ENCODE measurements around the gene COL5A1. TPM values are rescaled to one million over a fixed set of nuclear protein-coding genes. Genes with fewer than 3 reads are reported as not detected.
"Not testable (repeated sequence)": the region's sequence is repeated elsewhere in the genome, so short reads cannot be mapped to it uniquely, and the experiment has no call there.

COL5A1 gene
- total RNA-seq, 1 donor from 2014 or later: 435 TPM

DNA sequence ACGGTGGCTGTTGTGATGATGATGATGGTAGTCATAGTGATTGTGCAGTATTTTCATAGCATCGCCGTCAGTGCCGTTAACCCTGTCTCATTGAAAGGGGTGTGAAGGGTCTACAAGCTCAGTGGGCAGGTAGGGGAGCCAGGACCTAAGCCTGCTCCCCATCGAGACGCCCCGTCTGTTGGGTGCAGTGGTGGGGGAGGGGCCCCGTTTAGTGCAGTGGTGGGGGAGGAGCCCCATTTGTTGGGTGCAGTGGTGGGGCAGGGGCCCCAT, 68.6 kb downstream of the COL5A1 start:
- no peak for DNase-seq

DNA sequence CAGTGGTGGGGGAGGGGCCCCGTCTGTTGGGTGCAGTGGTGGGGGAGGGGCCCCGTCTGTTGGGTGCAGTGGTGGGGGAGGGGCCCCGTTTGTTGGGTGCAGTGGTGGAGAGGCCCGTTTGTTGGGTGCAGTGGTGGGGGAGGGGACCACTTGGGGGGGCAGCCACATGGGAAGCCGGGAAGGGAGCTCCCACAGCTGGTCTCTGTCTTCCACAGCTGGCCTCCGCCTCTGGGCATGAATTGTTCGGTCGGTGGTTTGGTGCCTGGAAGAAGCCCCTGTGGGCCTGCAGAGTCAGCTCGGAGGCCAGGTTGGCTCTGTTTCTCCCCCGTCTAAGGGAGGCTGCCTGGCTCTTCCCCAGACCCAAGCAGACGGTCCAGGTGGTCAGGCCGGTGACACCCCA, 69.3 kb downstream of the COL5A1 start:
- DNase-seq: no peak

DNA sequence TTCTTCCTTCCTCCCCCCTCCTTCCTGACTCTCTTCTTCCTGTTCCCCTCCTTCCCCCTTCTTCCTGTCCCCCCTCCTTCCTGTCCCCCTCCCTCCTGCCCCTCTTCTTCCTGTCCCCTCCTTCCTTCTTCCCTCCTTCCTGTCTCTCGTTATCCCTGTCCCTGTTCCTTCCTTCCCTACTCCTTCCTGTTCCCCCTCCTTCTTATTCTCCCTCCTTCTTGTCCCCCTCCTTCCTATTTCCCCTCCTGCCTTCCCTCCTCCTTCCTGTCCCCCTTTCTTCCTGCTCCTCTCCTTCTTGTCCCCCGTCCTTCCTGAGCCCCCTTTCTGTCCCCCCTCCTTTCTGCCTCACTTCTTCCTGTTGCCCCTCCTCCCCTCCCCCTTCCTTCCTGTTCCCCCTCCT, 70.6 kb downstream of the COL5A1 start:
- DNase-seq: no peak

DNA sequence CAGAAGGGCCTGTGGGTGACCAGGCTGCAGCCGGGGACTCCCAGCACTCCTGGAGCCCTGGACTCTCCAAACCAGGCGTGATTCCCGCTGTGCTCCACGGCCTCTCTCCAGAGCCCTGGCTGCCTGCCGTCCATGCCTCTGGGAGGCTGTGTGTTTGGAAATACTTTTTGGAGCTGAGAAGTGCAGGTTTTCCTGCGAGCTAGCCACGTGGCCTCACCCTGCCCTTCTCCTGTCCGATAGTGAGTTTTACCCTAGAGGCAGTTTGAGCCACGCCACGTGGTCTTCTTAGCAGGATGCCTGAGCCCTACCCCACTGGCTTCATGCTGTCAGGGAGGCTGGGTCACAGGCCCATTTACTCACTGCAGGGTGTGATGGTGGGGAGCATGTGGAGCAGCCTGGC, 71.3 kb downstream of the COL5A1 start:
- DNase-seq: no peak

DNA sequence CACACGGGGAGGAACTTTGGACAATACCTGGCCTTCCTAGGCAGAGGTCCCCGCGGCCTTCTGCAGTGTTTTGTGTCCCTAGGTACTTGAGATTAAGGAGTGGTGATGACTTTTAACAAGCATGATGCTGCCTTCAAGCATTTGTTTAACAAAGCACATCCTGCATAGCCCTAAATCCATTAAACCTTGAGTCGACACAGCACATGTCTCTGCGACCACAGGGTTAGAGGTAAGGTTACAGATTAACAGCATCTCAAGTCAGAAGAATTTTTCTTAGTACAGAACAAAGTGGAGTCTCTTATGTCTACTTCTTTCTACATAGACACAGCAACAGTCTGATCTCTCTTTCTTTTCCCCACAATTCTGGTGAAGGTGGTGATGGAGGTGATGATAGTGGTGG, 73.9 kb downstream of the COL5A1 start:
- not testable (repeated sequence) for DNase-seq

DNA sequence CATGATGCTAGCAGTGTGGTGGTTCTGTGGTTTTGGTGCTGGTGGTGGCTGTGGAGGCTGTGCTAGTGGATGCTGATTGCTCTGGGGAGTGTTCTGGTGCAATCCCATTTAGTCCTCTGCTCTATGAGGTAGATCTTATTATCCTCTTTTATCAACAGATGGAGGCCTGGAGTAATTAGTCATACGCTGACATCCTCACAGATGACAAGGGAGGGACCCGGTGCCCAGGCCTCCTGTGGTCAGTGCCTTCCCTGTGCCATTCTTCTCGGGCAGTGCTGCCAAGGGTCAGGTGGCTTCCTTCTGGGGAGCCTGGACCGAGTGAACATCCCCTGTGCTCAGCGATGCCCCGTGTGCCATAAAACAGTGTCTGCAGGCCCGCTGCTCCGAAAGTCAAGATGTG, 74.5 kb downstream of the COL5A1 start:
- DNase-seq: no peak

DNA sequence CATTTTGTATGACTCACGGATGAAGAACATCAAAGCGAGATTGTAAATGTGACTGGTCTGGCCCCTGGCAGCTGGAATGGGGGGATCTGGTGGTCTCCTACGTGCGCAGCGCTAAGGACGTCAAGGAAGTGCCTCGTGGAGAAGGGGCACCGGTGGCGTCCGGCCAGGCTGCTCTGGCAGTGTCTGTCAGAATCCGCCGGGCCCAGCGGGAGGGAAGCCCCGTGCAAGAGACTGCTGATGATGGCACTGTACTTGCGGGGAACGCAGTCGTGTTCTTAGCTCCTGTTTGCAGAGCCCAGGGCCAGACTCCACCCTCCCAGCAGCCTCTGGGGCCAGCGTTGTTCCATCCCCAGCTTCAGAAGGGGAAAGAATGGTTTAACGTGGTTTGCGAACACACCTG, 75.5 kb downstream of the COL5A1 start:
- DNase-seq: no peak

DNA sequence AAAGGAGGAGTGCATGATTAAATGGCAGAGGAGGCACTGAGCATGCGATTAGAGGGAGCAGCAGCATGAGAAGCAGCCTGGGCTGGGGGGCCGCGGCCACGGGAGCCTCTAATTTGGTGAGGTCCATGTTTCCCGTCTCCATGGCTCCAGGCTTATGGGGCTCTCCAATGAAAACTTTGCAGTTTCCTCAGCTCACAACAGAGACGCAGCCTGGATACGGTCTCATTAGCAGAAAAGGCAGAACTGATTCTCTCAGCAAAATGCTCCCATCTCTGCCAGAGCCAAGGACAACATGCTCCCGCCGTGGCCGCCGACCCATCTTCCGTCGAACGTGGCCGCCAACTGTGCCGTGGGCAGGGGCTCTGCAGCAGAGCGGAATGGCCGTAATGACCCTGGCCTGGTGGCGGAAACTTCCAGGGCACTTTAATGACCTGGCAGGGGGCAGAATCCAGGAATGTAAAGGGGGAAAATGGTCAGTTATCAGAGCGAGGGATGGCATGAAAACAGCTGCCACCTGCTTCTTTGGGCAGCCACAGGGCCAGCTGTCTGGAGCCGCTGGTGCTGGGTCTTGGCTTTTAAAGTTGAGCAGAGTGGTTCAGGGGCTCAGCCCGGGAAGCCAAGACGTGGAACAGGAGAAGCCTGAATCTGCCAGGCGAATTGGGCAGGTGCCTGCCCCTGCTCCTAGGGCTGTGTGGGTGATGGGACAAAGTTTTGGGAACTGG, 76.5 kb downstream of the COL5A1 start:
- DNase-seq: peak; percentile 92

DNA sequence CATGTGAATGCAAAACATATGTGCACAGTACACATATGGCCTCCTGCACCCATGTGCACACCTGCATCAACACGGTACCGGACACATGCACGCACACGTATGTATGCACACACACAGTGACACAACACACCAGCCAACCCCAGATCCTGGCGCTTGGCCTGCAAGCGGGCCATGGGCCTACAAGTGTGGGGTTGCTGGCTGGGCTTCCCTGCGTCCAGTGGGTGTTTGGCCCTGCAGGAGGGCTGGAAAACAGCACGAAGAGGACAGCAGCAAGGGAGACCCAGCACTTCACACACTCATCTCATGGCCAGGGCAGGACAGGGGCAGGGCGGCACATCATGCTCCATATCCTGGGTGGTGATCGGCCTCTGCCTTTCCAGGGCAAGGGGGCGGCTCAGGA, 77.7 kb downstream of the COL5A1 start:
- DNase-seq: no peak

DNA sequence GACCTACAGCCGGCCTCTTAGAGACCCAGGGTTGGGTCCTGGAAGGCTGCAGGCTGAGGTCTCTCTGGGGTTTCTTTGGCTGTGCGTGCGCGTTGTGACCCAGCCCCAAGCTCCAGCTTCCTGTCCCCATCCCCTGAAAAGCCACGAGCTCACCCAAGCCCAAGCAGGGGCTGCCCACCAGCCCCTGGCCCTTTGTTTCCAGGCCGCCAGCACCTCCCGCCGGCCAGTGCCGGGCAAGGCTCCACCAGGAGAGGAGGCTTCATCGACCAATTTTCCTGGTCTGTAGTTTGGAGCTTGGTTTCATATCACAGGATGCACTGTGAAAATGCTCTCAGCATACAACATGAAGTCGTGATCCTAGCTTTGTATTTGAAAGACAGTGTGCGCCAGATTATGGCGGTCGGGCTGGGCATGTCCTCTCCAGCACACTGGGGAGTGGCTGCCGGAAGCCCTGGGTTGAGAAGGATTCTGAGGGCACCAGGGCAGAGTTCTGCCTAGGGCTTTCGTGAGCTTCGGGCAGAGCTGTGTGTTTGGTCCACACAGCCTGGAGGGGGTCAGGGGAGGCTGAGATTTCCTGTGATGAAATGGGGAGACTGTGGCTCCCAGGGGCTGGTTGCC, 78.6 kb downstream of the COL5A1 start:
- no peak for DNase-seq

DNA sequence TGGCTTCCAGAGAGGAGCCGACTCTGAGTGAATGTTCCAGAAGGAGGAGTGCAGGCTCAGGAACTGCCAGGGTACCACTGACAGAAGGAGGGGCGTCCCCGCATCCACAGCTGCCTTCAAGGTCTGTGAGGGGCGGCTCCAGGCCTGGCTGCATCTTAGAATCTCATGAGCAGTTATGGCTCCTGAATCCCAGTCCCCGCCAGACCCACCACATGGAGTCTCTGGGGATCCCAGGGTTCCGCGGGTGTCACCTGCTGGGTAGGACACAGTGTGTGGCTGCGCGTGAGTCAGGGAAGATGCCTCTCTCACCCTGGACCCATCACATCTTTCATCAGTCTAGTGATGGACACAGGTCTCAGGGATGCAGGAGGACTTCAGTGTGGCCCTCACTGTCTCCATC, 79.2 kb downstream of the COL5A1 start:
- DNase-seq: no peak

DNA sequence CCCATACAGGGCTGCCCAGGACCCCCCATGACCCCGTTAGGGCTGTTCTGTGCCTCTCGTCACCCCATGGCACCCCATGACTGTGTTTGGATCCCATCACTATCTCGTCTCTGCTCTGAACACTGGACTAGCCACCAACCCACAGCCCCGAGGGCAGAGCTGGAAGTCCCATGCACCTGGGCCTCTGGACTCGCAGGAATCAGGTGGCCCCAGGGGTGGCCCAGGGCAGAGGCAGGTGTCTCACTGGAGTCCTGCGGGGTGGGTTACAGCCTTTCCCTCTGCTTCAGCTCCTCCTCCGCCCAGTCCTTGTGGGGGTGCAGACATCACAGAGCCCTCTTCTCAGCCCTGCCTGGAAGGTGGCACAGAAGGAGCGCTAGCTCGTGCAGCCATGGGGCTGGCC, 79.7 kb downstream of the COL5A1 start:
- DNase-seq: no peak

DNA sequence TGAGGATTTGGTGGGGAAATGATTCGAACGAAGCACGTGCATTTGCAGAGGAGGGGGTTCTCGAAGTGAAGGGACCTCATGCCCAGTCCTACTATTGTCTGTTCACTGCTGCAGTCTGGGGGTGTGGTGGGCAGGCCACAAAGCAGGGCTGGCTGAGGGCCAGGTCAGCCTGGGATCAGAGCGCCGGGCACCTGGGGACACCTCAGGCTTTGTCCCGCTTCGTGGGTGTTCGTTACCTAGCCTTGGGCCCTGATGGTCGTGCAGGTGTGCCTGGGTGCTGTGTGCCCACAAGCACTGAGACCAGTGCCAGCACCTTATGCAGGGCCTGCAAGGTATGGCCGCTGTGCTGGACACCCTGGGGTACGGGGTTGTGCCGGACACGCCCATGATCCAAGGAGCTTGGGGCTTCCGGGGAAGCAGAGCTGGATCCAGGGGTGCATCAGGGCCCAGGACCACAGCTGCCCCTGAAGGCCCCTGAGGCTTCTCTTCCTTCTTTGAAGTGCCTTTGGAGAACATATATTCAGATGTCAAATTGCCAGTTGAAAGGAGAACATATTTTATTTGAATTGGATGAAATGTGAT, 80.6 kb downstream of the COL5A1 start:
- DNase-seq: no peak

DNA sequence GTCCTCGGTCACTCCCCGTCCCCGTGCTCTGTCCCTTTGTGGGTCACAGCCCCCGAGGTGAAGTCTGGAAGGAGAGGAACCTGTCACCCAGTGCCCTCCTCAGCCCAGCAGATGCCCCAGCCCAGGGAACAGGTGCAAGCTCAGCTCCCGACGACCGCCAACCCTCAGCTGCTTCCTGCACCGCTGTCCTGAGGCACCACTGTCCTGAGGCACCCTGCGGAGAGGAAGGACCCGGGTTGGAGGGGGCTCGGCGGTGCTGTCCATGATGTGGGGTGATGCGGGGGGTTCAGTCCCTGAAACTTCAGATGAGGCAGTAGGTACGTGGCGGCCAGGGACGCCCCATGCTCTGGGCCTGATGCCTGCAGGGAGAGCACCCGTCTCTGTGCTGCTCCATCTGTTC, 81.4 kb downstream of the COL5A1 start:
- DNase-seq: no peak

DNA sequence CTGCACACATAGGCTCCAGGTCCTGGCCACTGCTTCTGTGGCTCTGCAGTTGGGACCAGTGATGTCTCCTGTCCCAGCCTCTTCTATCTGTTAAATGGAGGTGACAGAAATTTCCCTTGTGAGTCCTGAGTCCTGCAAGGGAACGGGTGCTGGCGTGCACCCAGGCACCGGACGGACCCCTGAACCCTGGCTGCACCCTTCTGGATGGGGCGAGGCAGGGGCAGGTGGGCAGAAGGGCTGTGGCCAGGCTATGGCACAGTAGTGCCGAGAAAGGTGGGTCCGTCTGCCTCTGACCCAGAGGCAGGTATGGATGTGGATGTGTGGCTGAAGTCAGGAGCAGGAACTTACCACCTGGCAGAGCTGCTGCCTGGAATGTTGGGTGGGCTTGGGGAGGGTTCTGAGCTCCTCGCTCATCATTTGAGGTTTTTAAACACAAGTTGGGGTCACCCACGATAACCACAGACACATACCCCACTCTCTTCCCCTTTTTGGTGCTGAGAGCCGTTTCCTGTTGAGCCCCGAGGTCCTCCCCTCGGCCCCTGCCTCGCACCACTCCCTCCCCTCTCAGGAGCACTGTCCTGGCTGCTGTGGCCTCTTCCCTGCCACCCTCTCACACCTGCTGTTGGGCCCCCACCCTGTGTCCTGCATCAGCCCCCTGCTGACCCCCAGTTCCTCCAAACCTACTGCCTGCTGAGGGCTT, 82.0 kb downstream of the COL5A1 start:
- DNase-seq: no peak

DNA sequence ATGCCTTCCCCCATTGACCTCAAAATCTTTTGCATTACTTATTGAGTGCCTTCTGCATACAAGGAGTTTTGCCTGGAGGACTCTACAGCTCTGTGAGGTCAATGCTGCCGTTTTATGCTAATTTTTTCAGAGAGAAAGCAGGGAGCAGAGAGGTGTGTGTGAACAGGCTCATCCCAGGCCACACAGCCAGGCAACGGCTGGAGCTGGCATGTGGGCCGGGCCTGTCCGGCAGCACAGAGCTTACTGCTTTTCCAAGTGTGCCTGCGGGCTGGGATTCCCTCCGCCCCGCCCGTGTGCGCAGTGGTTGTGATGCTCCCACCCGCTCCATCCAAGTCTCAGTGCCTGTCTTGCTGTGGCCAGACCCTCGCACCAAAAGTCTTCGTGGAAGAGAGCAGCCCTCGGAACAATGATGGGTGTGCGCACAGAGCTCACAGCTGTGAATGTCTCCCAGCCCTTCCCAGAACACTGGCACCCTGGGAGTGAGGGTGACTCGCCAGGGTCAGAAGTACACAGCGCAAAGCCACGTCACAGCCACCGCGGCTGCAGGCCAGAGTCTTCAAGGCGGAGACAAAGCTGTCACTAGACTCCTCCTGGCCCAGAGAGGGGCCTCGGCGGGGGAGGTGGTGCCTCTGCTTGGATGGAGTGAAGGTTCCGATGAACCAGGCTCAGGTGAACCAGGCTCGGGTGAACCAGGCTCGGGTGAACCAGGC, 82.8 kb downstream of the COL5A1 start:
- DNase-seq: no peak

DNA sequence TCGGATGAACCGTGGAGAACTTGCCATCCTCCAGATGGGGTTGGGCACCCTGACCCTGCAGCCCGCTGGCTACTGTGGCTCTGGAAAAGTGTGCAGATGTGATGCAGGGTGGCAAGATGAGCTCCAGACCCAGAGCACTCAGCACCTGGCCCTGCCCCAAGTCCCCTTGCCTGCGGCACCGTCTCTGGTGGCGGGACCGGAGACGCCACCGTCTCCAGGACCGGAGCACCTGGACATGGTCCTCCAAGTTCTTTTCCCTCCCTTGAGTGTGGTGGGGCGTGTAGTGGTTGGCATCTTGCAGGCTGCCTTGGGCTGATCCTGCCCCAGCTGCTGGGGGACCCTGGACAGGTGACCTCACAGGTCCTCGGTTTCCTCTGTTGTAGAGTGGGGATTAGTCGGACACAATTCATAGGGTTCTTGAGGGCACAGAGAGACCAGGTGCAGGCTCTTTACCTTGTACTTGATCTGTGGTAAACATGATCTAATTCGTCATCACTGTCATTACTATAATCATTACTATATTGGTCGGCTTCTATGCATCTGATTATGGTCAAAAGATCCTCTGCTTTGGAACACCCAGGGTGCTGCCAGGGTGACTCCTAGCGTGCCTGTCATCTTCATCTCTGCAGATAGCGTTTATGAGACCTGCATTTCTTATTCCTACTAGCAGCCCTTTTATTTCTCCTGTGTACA, 83.5 kb downstream of the COL5A1 start:
- no peak for DNase-seq

DNA sequence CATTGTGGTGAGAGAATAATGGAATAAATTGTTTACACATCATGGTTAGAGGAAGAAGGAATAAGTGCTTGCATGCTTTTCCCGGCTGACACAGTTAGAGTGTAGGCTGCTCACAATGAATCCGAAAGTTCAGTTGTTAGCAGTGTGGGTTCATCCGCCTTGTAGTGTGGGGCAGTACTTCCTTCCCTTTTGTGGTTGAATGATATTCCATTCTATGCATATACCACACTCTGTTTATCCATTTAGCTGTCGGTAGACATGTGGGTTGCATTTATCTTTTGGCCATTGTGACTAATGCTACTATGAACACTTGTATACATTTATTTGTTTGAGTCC, 84.0 kb downstream of the COL5A1 start:
- no peak for DNase-seq

DNA sequence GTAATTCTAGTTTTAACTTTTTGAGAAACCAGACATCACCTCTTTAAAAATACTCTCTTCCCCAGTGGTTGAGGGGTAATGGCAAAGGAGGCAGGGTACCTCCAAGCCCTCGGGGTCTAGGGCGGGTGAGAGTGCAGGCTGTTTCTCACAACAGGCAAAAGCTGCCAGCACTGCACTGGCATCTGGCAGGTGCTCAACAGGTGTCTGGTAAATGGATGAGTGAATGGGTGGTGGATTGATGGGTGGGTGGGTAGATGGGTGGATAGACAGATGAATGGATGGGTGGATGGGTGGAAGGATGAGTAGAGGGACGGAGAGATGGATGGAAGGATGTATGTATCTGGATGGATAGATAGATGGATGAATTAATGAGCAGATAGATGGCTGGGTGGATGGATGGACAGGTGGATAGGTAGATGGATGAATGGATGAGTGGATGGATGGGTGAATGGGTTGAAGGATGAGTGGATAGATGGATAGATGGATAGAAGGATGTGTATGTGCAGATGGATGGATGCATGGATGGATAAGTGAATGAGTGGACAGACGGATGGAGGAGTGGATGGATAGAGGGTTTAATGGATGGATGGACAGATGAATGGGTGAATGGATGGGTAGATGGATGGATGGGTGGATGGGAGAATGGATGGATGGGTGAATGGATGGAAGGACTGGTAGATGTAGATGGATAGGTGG, 84.6 kb downstream of the COL5A1 start:
- no peak for DNase-seq

DNA sequence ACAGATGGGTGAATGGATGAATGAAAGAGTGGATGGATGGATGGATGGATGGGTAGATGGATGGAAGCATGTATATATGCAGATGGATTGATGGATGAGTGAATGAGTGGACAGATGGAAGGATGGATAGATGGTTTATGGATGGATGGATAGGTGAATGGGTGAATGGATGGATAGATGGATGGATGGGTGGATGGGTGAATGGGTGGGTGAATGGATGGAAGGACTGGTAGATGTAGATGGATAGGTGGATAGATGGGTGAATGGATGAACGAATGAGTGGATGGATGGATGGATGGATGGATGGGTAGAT, 85.1 kb downstream of the COL5A1 start:
- no peak for DNase-seq

DNA sequence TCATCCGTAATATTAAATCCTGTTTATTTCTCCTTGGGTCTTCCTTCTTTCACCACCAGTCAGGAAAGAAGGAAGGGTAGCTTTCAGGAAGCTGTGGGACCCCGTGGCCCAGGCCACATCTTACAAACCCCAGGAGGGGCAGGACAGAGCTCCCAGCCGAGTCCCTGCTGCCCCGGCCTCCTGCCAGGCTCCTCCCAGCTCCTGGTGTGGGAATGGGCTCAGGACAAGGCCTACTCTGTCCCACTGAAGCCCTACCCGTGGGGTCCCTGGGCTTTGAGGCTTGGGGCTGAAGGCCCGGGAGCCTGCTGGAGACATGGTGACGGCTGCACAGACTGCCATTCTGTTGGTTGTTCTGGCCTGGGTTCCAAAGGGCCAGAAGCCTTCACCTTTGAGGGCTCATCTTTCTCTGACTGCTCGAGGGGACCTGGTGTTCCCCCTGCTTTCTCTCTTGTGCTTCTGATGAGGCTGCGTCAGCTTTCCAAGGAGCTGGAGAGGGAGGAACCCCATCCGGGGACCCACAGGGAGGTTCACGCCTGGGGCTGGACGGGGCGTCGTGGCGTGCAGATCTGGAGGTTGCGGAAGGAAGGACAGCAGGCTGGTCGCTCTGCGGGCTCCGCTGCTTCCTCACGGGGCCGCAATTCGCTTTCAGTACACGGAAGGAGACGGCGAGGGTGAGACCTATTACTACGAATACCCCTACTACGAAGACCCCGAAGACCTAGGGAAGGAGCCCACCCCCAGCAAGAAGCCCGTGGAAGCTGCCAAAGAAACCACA, 86.6 kb downstream of the COL5A1 start:
- no peak for DNase-seq

Measured in tongue (tissue), 2 donors.